ENCODE results near the gene COA8. TPM values are rescaled to one million over a fixed set of nuclear protein-coding genes. Genes with fewer than 3 reads are reported as not detected.

COA8 gene
- total and polyA plus RNA-seq, 2 of the 8 experiments (the other 6 are each of a cell fraction or from before 2014, with no cell fraction given): 7.1 to 35.5 TPM

- no peak for FAIRE-seq
- H3K9me3 ChIP-seq (ENCODE audit: insufficient read depth in 2 of 2, low read depth in 1 of 2, low read length in 1 of 2): no peaks in the 10 kb centered on the region
- H4K91ac ChIP-seq (replicated peaks; ENCODE audit: insufficient read length, low read length): no peak overlapping the region
- peaks cover 13 to 43% of the 10 kb centered on the region in 2 experiments for H4K20me1 ChIP-seq (replicated peaks in 1 of 2; ENCODE audit: control insufficient read depth in 1 of 2, insufficient read depth in 2 of 2, low read length in 2 of 2)
- H3K4me3 ChIP-seq (ENCODE audit: extremely low read depth in 1 of 4, insufficient read depth in 2 of 4, low read depth in 3 of 4, low read length in 4 of 4): no peak overlapping the region
- H3K4ac ChIP-seq (replicated peaks; ENCODE audit: insufficient read length, low read depth, low read length): no peak overlapping the region
- WGBS, 2 experiments (ENCODE audit: extremely low coverage in 1 of 2, insufficient coverage in 1 of 2, insufficient read length in 1 of 2, insufficient replicate concordance in 2 of 2, low coverage in 1 of 2, low lambda C conversion rate in 2 of 2, missing lambda C conversion rate in 1 of 2): 92% methylated on average over 17 of the region's 21 CpGs; no CpG with 5 or more reads in 1 of the 2 experiments
- peaks cover 17% of the 10 kb centered on the region for H3K79me1 ChIP-seq (ENCODE audit: low read depth, low read length)
- H3K23ac ChIP-seq (ENCODE audit: insufficient read length): no peak overlapping the region
- no peaks in the 10 kb centered on the region; a peak in 2 of 7 replicates for H3K27me3 ChIP-seq (replicated peaks in 1 of 4; ENCODE audit: control insufficient read depth in 3 of 4, extremely low read depth in 1 of 4, insufficient read depth in 3 of 4, low read length in 3 of 4)
- peak overlapping the region; percentile 57; the same call in 1 of the 2 replicates for H4K8ac ChIP-seq (ENCODE audit: extremely low read depth, insufficient read depth, low read length)
- no peak overlapping the region for H2AFZ ChIP-seq (ENCODE audit: low read length)
- CTCF ChIA-PET (ENCODE audit: partially characterized antibody): interaction anchor here (12.5 to 28.8 kb wide), 2 partner anchors 11 to 26 kb away, joined by 230 to 921 read pairs; partner anchors contain the start of gene CKB
- H3K27ac ChIP-seq (ENCODE audit: low read depth, low read length): no peak overlapping the region
- no peak overlapping the region for H2AK5ac ChIP-seq (ENCODE audit: low read depth, low read length)
- no peaks in the 10 kb centered on the region for H3K23me2 ChIP-seq (ENCODE audit: low read depth, low read length)
- no peak overlapping the region for H4K5ac ChIP-seq (ENCODE audit: insufficient read length, low read depth, low read length)
- no peak for DNase-seq (ENCODE audit: low read depth in 1 of 2, low spot score in 2 of 2)
- no peak overlapping the region for H2BK15ac ChIP-seq (ENCODE audit: low read length)
- POLR2A ChIA-PET (ENCODE audit: partially characterized antibody): interaction anchor here (1.4 to 29.8 kb wide), 5 partner anchors 6 to 18 kb away, joined by 4 to 844 read pairs (median 7); partner anchors contain the start of gene CKB
- H3K4me2 ChIP-seq (ENCODE audit: insufficient read depth in 1 of 2, low read depth in 2 of 2, low read length in 2 of 2): no peak overlapping the region
- no peak overlapping the region for H3K18ac ChIP-seq (ENCODE audit: extremely low read depth, low read length)
- H3K79me2 ChIP-seq (ENCODE audit: control insufficient read depth in 1 of 2, insufficient read depth in 2 of 2, low read length in 2 of 2): peaks cover 0 to 9% of the 10 kb centered on the region in 2 experiments; a peak in 2 of 4 replicates
- peaks cover 0 to 1% (median 0%) of the 10 kb centered on the region in 4 experiments; a peak in 3 of 7 replicates for H3K4me1 ChIP-seq (replicated peaks in 1 of 4; ENCODE audit: control insufficient read depth in 3 of 4, insufficient read depth in 4 of 4, low read length in 3 of 4)
- H2BK120ac ChIP-seq (replicated peaks; ENCODE audit: low read depth, low read length): no peak overlapping the region
- no peak overlapping the region for H3K56ac ChIP-seq (replicated peaks; ENCODE audit: insufficient read length, low read depth, low read length)
- H3K36me3 ChIP-seq (ENCODE audit: control insufficient read depth in 2 of 4, insufficient read depth in 4 of 4, low read length in 3 of 4): peaks cover 0 to 17% (median 1%) of the 10 kb centered on the region in 4 experiments; a peak in 3 of 8 replicates
- H3K14ac ChIP-seq (ENCODE audit: insufficient read length): no peak overlapping the region
- H2BK5ac ChIP-seq (ENCODE audit: low read depth, low read length): no peak overlapping the region
- no peak overlapping the region for H3K9ac ChIP-seq (replicated peaks in 1 of 4; ENCODE audit: extremely low read depth in 1 of 4, low read depth in 3 of 4, low read length in 3 of 4)
- no peak overlapping the region for H2BK12ac ChIP-seq (ENCODE audit: low read depth, low read length)
- no peak overlapping the region for H2BK20ac ChIP-seq (ENCODE audit: low read length)
- no peak for TF ChIP-seq HDAC6 (IDR thresholded peaks at IDR 0.05; ENCODE audit: low read depth, low read length)
- TF ChIP-seq TAF1 (IDR thresholded peaks at IDR 0.05; ENCODE audit: low read depth, low read length): no peak
- TF ChIP-seq POU5F1 (IDR thresholded peaks at IDR 0.05; ENCODE audit: low read depth, low read length): no peak
- TF ChIP-seq CEBPB (IDR thresholded peaks at IDR 0.05; ENCODE audit: low read depth, low read length): no peak
- no peak for TF ChIP-seq EZH2 (IDR thresholded peaks at IDR 0.05; ENCODE audit: low read depth, low read length, severe bottlenecking)
- TF ChIP-seq ATF3 (IDR thresholded peaks at IDR 0.05; ENCODE audit: insufficient read depth, low read depth, low read length): no peak
- no peak for TF ChIP-seq SIN3A (conservative IDR thresholded peaks at IDR 0.05 in 1 of 2, IDR thresholded peaks at IDR 0.05 in 1 of 2; ENCODE audit: low read depth in 1 of 2, low read length in 2 of 2)
- no peak for TF ChIP-seq POLR2A (IDR thresholded peaks at IDR 0.05; ENCODE audit: control extremely low read depth in 1 of 2, low read depth in 2 of 2, low read length in 2 of 2)
- TF ChIP-seq CTBP2 (IDR thresholded peaks at IDR 0.05; ENCODE audit: borderline replicate concordance, insufficient read depth, insufficient read length, low read length): no peak
Observed at GRCh38 chr14:103535081-103535890, 27.5 kb upstream of the COA8 start.

Measured in H1 (cell line).